COLO668 (cell line): ENCODE measurements around the gene UNC93B1.
A peak's percentile ranks its signal among the peaks of the same experiment; 100 is the strongest.

ENCODE experiments used
- DNase-seq: peaks from one replicate; lab custom pipeline; 2025; ENCODE audit not compliant: unreplicated experiment; lab: John Stamatoyannopoulos, UW

Gene UNC93B1

DNA sequence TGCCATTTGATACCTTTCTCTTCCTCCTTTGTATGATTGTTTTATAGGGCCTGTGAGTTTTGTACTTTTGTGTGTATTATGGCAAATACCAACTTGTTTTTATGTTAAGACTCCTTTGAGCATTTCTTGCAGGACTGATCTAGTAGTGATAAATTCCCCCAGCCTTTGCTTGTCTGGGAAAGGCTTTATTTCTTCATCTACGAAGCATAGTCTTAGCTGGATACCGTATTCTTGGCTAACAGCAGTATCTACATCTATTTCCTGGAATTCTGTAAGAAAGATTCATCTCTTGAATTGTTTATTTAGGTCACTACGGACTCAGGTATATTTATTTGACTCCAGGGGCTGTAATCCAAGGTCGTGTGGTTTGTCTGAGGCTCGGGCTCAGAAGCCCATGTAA lies 20.6 kb upstream of the UNC93B1 start:
- DNase-seq = no peak

DNA sequence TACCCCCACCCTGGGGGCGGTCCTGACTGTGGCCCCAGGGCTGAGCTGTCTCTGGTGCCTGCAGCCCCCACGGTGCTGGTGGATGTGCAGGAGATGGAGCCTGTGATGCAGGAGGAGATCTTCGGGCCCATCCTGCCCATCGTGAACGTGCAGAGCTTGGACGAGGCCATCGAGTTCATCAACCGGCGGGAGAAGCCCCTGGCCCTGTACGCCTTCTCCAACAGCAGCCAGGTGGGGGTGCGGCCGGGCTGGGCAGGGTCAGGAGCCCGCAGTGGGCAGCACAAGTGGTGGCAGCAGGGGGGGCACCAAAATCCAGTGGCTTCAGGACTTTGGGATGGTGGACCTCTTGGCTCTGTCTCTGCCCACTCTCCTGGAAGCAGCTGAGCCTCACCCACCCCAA lies 18.6 kb upstream of the UNC93B1 start:
- no peak for DNase-seq

DNA sequence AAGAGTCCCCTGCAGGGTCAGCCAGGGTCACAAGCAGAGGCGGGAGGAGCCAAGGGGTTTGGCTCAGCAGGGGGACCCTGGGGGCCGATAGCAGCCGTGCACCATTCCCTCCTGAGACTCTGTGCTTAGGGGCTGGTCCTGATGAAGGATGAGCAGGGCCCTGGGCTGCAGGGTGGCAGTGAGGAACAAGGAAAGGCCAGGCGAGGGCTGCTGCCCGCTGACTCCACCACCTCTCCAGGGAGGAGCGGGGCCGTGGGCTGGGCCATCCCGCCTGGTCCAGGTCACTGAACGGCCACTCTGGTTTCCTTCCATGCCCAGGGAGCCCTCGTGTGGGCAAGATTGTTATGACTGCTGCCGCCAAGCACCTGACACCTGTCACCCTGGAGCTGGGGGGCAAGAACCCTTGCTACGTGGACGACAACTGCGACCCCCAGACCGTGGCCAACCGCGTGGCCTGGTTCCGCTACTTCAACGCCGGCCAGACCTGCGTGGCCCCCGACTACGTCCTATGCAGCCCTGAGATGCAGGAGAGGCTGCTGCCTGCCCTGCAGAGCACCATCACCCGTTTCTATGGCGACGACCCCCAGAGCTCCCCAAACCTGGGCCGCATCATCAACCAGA lies 17.4 kb upstream of the UNC93B1 start:
- peak; percentile 42 for DNase-seq

DNA sequence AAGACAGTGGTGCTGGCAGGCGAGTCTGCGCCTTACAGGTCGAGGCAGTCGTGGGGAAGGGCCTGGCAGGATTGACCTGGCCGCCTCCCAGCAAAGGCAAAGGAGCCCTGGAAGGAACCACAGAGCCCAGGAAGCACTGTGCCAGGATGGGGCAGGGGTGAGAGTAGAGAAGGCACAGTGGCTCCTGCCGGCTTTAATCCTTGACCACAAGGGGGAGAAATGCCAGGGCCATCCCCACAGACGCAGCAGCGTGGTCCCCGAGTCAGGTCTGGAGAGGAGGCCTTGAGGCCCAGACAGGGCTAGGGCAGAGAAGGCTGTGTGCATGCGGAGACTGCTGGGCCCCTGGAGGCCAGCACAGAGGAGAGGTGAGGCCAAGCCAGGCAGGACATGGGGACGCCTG lies 16.7 kb upstream of the UNC93B1 start:
- peak; percentile 16 for DNase-seq

DNA sequence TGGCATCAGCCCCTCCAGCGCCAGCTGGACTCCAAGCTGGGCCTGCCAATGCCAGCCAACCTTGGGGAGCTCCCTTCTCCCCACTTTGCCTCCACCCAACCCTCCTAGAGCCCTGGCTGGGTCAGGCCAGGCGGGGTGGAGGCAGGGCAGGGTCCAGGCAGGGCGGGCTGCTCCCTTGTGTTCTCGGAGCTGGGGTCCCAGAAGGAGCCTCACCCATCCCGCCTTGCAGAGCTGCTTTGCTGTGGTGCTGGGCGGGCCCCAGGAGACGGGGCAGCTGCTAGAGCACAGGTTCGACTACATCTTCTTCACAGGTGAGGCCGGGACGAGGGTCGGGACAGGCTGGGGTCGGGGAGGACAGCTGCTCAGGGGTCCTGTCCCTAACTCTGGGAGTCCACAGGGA lies 15.6 kb upstream of the UNC93B1 start:
- DNase-seq = no peak

DNA sequence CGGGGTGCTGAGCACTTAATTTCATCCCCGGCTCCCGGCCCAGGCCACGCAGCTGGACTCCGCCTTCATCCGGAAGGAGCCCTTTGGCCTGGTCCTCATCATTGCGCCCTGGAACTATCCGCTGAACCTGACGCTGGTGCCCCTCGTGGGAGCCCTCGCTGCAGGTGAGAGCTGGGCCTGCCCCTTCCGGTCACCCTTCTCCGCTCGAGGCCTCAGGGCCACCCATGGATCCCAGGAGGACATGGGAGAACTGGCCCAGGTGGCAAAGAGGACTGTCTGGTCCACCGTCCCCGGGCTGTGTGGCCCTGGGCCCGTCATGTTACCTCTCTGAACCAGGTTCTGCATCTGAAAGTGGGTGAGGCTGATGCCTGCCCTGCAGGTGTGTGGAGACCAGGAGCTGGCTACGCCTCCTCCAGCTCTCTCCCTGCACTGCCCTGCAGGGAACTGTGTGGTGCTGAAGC lies 14.9 kb upstream of the UNC93B1 start:
- no peak for DNase-seq

DNA sequence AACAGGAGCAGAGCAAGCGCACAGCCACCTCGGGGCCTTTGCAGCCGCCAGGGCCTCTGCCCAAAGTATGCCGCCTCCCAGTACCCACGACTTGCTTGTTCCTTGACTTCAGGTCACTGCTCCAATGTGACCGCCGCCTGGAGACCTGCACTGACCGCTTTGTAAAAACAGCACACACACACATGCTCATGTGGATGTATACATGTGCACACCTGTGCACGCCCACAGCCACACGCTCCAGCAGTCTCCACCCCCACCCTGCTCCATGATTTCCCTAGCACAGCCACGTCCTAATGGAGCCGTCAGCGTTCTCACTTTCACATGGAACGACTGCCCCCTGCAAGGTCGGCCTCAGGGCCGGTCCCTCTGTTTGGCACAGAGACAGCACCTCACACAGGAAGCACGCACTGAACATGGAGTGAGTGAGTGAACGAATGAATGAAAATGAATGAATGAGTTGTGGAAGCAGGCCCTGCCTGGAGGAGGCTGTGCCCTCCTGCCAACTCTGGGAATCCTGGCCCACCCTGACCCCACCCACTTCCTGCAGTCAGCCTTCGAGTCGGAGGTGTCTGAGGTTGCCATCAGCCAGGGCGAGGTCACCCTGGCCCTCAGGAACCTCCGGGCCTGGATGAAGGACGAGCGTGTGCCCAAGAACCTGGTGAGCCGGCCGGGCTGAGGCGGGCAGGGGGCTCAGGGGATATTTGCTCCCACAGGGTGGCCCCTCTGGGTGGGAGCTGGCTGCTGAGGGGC lies 14.3 kb upstream of the UNC93B1 start:
- no peak for DNase-seq

DNA sequence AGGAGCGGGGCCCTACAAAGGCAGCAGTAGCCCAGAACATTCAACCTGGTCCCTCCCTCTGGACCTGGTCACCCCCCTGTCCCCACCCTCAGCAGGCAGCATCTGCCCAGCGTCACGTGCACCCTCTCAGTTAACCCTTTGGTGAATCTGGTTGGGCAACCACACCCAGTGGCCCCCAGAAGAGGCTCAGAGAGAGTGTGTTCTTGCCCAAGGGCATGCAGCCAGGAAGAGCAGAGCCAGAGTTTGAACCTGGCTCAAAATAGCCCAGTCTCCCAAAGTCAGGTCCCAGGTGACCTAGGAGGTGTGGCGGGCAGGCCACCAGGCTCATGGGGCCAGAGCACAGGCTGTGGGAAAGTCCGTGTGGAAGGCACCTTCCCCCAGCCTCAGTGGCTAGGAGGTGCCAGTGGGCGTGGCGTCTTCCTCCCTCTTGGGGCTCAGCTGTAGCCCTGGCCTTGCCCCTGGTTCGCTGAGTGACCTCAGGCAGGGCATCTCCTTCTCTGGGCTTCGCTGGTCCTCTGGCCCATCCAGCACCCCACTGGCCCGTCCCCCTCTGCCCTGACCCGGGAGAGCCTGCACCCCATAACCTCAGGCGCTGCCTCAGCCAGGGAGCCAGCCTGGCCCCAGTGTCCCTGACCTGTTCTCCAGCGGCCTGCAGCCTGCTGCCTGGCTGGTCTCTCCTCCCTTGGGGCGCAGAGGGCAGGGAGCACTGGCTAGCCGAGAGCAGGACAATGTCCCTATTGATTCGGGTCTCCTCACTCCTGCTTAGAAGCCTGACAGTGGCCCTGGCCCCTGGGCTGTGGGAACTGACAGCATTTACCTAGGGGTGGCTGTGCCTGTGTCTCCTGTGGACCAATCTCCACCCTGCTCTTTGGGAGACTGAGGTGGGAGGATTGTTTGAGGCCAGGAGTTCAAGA lies 13.3 kb upstream of the UNC93B1 start:
- DNase-seq = no peak

DNA sequence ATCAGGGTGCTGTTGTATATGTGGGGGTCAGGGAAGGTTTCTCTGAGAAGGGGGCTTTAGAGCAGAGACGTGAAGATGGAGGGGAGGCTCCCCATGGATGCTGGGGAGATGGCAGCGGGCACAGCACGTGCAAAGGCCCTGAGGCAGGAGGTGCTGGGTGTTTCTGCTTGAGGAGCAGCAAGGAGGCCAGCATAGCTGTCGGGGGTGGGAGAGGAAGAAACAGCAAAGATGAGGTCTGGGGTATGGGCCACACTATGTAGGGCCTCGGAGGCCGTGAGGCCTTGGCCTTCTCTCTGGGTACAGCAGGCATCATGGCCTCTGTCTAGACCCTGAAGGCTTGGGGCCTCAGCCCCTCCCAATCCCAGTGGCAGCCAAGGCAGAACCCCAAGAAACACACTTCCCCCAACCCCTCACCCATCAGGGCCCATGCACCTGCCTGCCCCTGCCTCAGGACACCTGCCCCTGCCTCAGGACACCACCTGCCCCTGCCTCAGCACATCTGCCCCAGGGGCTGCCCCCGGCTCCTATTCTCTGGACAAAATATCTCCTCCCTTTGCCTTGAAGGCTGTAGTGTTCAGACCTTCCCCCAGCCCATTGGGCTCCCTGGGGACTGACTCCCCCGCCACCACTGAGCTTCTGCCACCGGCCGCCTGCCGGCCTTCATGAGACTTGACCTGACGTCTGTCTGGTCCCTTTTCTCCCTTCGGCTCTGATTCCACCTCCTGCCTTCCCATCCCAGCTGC lies 12.4 kb upstream of the UNC93B1 start:
- DNase-seq = peak; percentile 53

DNA sequence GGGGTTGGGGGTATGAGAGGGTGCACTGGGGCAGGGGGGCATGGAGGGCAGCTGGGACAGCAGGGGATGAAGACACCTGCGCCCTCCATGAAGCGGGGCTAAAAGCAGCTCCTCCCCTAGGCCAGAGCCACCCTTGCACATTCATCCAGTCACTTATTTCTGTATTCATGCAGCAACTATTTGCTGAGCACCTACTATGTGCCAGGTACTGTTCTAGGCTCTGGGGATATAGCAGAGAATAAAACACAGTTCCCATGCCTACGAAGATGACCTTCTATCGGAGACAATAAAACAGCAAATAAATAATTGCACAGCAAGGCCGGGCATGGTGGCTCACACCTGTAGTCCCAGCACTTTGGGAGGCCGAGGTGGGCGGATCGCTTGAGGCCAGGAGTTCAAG lies 11.6 kb upstream of the UNC93B1 start:
- DNase-seq = no peak

DNA sequence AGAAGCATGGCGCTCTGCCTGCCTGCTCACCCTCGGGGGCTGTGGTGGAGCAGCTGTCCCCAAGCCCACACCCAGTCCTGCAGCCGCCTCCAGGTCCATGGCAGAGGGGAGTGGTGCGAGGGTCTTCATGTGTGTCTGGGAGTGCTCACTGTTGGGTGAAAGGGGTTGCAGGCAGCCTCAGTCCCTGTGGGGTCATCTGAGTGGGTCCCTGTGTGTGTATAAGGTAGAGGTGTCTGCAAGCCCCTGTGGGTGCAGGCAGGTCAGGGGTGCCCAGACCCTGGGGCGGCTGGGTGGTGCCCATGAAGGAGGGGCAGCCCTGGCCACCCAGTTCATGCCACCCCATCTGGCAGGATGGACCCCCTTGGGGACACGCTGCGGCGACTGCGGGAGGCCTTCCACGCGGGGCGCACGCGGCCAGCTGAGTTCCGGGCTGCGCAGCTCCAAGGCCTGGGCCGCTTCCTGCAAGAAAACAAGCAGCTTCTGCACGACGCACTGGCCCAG lies 11.1 kb upstream of the UNC93B1 start:
- no peak for DNase-seq

DNA sequence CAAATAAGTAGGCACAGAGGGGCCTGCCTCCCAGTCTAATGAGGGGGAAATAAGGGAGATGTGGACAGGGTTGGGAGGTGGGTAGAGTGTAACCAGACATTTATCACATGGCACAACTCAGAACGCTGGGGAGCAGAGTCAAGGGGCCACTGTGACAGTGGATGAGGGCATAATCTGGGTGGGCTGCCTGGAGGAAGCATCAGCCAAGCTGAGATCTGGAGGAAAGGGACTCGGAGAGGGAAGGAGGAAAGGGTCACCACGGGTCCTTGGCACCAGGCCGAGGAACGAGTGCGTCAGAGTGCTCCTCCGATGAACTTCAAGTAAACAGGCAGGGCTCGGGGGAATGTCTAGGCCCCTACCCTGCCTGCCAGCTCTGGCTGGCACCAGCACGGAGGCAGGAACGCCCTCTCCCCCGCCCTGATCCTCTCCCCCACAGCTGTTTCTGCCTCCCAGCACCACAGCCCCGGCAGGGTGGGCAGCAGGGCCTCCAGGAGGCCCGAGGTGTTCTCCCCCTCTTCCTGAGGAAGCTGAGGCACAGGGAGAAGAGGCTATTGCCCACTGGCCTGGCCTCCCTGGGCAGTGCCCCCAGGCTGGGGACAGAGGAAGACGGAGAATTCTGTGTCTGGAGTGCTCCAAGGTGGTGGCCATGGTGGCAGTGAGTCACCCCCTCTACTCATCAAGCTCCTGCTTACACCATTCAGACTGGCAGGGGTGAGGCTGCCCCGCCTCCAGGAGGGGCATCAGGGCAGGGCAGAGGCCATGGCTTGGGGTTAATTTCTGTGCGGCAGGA lies 10.5 kb upstream of the UNC93B1 start:
- DNase-seq = peak; percentile 19

DNA sequence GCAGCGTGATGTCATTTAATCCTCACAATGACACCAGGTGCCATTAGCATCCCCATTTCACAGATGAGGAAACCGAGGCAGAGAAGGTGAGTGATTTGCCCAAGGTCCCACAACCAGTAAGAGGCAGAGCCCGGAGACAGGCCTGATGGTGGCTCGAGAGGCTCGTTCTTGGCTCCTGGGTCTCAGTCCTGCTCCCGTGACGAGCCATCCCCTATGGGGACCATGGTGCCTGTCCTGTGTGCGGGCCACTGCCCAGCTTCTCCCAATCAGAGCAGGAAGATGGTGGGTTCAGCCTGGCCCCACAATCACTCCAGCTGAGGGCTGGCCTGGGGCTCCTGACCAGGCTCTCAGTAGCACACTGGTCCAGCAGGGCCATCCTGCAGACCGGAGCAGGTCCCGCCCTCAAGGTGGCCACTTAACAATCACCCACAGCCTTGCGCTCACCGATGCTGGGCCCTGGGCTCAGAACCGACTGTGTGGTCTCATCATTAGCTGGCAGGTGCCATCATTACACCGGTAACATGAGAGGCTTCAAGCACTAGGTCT lies 9.8 kb upstream of the UNC93B1 start:
- no peak for DNase-seq

DNA sequence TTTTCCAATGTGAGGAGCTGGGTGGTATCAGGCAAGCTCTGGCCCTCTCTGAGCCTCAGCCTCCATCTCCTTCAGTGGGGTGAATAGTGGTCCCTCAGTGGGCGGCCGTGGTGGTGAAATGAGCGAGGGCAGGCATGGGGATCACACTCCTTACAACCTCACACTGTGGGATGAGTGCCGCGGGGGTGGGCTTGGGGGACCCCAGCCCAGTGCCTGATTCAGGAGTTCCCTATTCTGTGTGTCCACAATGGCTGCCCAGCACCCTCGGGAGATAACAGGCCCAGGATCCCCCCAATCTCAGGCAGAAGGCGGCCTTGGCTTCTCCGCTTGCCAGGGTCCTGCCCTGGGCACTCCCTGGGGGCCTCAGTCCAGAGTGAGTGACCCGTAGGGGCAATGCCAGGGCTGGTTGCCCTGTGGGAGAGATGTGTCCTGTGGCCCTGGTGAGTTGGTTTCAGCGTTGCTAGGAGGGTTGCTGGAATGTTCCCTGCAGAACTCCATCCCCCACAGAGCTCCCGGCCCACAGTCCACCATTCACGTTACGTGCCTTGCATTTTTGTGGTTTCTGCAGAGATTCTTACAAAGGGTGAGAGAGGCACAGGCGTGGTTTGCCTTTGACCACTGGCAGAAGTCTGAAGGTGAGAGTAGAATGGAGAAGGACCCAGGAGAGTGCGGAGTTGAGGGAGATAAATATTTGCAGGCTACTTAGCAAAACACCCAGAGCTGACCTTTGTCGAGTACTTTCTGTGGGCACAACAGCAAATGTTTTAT lies 9.1 kb upstream of the UNC93B1 start:
- DNase-seq = no peak

DNA sequence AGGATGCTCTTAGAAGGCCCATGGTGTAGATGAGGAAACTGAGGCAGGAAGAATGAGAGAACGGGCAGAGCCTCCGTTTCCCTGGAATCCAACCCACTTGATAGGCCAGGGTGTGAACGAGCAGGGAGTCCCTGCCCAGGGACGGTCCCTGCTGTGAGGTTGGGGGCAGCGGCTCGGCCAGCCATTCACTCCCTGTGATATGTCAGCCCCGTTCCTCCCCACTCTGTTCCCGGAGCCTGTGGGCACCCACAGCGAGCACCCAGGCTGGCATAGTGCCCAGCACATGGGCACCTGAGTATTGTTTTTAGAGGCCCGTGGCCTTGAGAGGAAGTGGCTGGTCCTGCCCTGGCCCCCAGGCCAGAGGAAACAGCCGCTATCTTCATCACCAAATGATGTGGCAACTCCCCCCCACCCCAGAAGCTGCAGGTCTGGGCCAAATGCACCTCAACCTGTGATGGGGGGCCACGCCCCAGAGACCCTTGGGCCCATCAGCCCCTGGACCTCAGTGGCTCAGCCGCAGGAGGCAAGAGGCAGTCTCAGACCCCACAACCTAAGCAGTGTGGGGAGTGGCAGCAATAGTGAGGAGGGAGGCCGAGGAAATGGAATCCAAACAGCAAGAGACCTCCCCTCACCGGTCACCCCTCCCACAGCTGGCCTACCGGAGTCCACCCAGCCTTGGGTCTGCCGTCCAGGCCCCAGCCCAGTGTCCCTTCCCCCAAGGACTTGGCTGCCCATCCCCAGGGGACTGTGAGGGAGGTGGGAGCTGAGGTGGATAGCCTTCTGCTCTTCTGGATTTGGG lies 8.3 kb upstream of the UNC93B1 start:
- DNase-seq = no peak

DNA sequence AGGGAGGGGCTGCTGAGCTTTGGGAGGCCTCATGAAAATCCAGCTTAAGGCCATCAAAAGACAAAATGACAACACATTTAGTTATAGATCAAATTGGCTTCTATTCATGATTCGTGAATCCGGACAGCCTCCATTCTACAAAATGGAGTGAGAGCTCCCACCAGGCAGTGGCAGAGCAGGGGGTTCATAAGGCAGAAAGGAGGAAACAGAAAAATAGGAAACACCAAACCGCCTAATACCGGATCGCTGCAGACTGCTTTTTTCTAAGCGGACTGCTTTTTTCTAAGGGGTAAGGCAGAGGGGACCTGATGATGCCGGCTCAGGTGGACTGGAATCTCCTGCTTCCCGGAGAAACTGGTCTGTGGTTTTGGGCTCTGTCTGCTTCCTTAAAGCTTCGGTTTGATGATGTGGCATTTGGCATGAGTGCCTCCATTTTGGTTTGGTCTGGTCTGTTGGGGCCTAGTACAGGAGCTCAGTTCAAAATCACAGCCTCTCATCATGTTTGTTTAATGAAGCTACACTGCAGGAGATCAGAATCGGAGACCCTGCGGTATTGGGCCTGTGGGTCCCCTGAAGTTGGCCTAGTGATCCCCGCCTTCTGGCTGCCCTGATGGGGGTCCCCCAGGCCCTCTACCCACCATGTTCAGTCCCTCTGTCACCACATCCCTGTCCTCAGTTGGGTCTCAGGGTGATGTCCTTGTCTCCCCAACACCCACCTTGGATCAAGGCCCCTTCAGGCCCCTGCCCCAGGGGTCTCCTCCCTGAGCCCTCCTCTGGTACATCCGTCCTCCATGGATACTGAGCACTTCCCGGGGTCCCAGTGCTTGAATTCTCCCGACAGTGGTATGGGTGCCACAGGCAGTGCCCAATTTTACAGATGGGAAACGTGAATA lies 7.4 kb upstream of the UNC93B1 start:
- DNase-seq = no peak
